Activated naive CD4-positive, alpha-beta T cell treated with anti-CD3 and anti-CD28 coated beads for 36 hours (primary cell): ENCODE data around the gene RNU1-3. TPM values are rescaled to one million over a fixed set of nuclear protein-coding genes. Genes with fewer than 3 reads are reported as not detected.

Source experiments
- CTCF ChIA-PET: fragments of 350-600 bp; sonication (Branson Sonifier 250); formaldehyde crosslinking; loops from one replicate; lab custom pipeline; 2021; ENCODE audit warnings: antibody characterized with exemption; lab: Charles Lee
- DNase-seq: peaks from one replicate; pipeline ENCODE4 v3.0.0-alpha.2; 2020
- H3K27ac Mint-ChIP-seq: one replicate; pipeline ENCODE4 v1.8.0; 2021; ENCODE audit warnings: mild to moderate bottlenecking, mixed read lengths
- H3K27me3 Mint-ChIP-seq: one replicate; pipeline ENCODE4 v1.8.0; 2021; ENCODE audit warnings: low read depth, mixed read lengths
- H3K36me3 Mint-ChIP-seq: one replicate; pipeline ENCODE4 v1.8.0; 2021; ENCODE audit warnings: low read depth, mixed read lengths
- H3K4me1 Mint-ChIP-seq: one replicate; pipeline ENCODE4 v1.8.0; 2021; ENCODE audit warnings: low read depth, mixed read lengths
- H3K4me3 Mint-ChIP-seq: one replicate; pipeline ENCODE4 v1.8.0; 2021; ENCODE audit warnings: mild to moderate bottlenecking, moderate library complexity, mixed read lengths
- H3K9me3 Mint-ChIP-seq: one replicate; pipeline ENCODE4 v1.8.0; 2021; ENCODE audit warnings: mixed read lengths
- intact Hi-C: fragments of 100-400 bp; cut with micrococcal nuclease; formaldehyde crosslinking; loops from one replicate; pipeline ENCODE4 v1.15.1; 2023
- total RNA-seq, 2 experiments: library from RNA; stranded (reverse); gene quantifications; one replicate each; pipeline ENCODE4 v1.2.3, GENCODE V29; 2021

The RNU1-3 gene
- total RNA-seq, 2 experiments from 2014 or later, result 1,341 to 1,386 TPM

DNA sequence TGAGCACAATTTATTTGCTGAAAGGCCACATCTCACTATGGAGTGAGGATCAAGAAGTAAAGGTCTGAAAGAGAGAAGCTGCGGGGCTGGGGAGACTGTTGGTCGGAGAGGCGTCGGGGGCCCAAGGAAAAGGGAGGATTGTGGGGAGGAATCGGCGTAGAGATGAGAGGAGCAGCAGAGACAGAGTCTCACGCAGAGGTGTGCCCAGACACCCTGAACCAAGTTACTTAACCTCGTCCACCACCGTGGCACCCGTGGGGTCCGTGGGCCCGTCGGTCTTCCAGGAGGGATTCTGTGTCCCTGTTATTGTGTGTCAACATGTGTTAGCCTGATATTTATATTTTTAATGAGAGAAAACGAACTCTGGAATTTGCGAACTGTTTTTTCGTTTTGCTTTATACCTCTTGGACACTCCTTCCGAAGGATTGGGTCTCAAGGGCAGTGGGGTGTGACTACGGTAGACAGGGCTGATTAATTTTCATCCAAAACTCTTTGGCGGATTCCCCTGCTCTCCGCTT lies 49.6 kb downstream of the RNU1-3 start:
- Mint-ChIP-seq H3K4me3 (no peak overlapping the region), H3K27ac (no peak overlapping the region), H3K36me3 (no peaks in the 10 kb centered on the region), H3K27me3 (no peaks in the 10 kb centered on the region), H3K9me3 (no peaks in the 10 kb centered on the region), H3K4me1 (no peaks in the 10 kb centered on the region)
- intact Hi-C loops, result no loop called here
- CTCF ChIA-PET, result interaction anchor here (0.6 to 1.9 kb wide), 3 partner anchors 9 to 334 kb away, joined by 3 to 8 read pairs (median 3); no protein-coding TSS in a partner anchor
- no peak for DNase-seq

Other genes with a start within 250 kb of the RNU1-3 start
- not detected for gene SPATA21, start 229.5 kb downstream of the RNU1-3 start, total RNA-seq
- 10 to 100 TPM; 53.3 to 53.4 TPM for gene NECAP2, start 226.2 kb downstream of the RNU1-3 start, total RNA-seq
- gene RNU1-1, start 152.7 kb downstream of the RNU1-3 start, total RNA-seq, result 1,000 to 10,000 TPM; 1,341 to 1,386 TPM
- gene NBPF1, start 53.4 kb downstream of the RNU1-3 start, total RNA-seq, result 1 to 10 TPM; 1.6 to 1.9 TPM
- gene RNU1-4, start 73.6 kb upstream of the RNU1-3 start, total RNA-seq, result 1,000 to 10,000 TPM; 1,341 to 1,386 TPM
- gene RNU1-2, start 229.0 kb upstream of the RNU1-3 start, total RNA-seq, result 1,000 to 10,000 TPM; 1,341 to 1,386 TPM